Endothelial cell of umbilical vein (primary cell): Measurements from ENCODE around the gene ARHGAP32. TPM values are rescaled to one million over a fixed set of nuclear protein-coding genes. Genes with fewer than 3 reads are reported as not detected.

Experiments
- BruUV-seq: library from RNA; stranded (reverse); fragments of 400-500 nt; replicated peaks from 2 replicates; lab custom pipeline; 2021; lab: Mats Ljungman, UMichigan
- CTCF ChIA-PET: fragments of 300-600, 350-600 bp; sonication (Branson Sonifier 250); formaldehyde crosslinking; loops from one replicate; lab custom pipeline; 2021; ENCODE audit warnings: antibody characterized with exemption, inconsistent platforms; lab: Charles Lee
- POLR2A ChIA-PET: fragments of 300-600, 350-600 bp; sonication (Branson Sonifier 250); formaldehyde crosslinking; loops from one replicate; lab custom pipeline; 2021; ENCODE audit warnings: antibody characterized with exemption, inconsistent platforms; lab: Charles Lee
- DNase-seq: peaks from one replicate; pipeline ENCODE4 v3.0.0-alpha.2; 2011; ENCODE audit warnings: low read depth, low spot score
- FAIRE-seq: peaks from 2 replicates; lab custom pipeline; 2011; peaks lifted over from hg19 to GRCh38; lab: Jason Lieb, UNC
- H2AFZ ChIP-seq: 2 replicates; pipeline ENCODE4 v1.6.0; 2012; ENCODE audit warnings: low read depth, low read length, control low read depth, inconsistent platforms
- H3K27ac ChIP-seq: 2 replicates; pipeline ENCODE4 v1.5.1; 2011; ENCODE audit warnings: low read depth, mild to moderate bottlenecking, control low read depth, low read length, moderate library complexity; ENCODE audit not compliant: insufficient read depth
- H3K27me3 ChIP-seq, 2 experiments: 2 replicates each; pipeline versions ENCODE4 v1.6.0 to v1.6.1; 2011; ENCODE audit warnings: low read length in 2 of 2, mixed read lengths in 1 of 2; ENCODE audit not compliant: control insufficient read depth in 2 of 2, insufficient read depth in 2 of 2
- H3K36me3 ChIP-seq, 2 experiments: 2 replicates in 1 of 2; 3 replicates in 1 of 2; pipeline ENCODE4 v1.5.1; 2011; ENCODE audit warnings: low read length in 2 of 2, mild to moderate bottlenecking in 1 of 2, moderate library complexity in 1 of 2; ENCODE audit not compliant: control insufficient read depth in 2 of 2, insufficient read depth in 2 of 2; ENCODE audit errors: extremely low read depth in 1 of 2
- H3K4me1 ChIP-seq: 3 replicates; pipeline ENCODE4 v1.5.1; 2011; ENCODE audit warnings: mild to moderate bottlenecking, low read length; ENCODE audit not compliant: control insufficient read depth, insufficient read depth; ENCODE audit errors: extremely low read depth
- H3K4me2 ChIP-seq: 2 replicates; pipeline ENCODE4 v1.6.1; 2011; ENCODE audit warnings: low read length, control low read depth, mixed read lengths; ENCODE audit not compliant: insufficient read depth
- H3K4me3 ChIP-seq, 3 experiments: fragments of 200-600 bp in 1 of 3; sonication (generic), shearing (Covaris generic) in 1 of 3; replicated peaks in 1 of 3; 2 replicates each; pipeline ENCODE4 v1.5.1; 2011 to 2016; ENCODE audit warnings: control low read depth in 3 of 3, low read length in 3 of 3, mild to moderate bottlenecking in 2 of 3, inconsistent platforms in 1 of 3, low read depth in 1 of 3, moderate library complexity in 1 of 3; ENCODE audit not compliant: insufficient read depth in 1 of 3
- H3K79me2 ChIP-seq: 2 replicates; pipeline ENCODE4 v1.6.0; 2012; ENCODE audit warnings: low read length, inconsistent platforms; ENCODE audit not compliant: control insufficient read depth, insufficient read depth
- H3K9ac ChIP-seq: replicated peaks from 2 replicates; pipeline ENCODE3; 2011; ENCODE audit warnings: low read length, control low read depth; ENCODE audit not compliant: insufficient read depth; ENCODE audit errors: extremely low read depth
- H3K9me1 ChIP-seq: replicated peaks from 3 replicates; pipeline ENCODE4 v1.6.0; 2011; ENCODE audit warnings: mild to moderate bottlenecking, low read length; ENCODE audit not compliant: control insufficient read depth, insufficient read depth; ENCODE audit errors: extremely low read depth
- H3K9me3 ChIP-seq: replicated peaks from 2 replicates; pipeline ENCODE4 v1.5.1; 2012; ENCODE audit warnings: low read length, inconsistent platforms; ENCODE audit not compliant: control insufficient read depth, insufficient read depth
- H4K20me1 ChIP-seq: replicated peaks from 2 replicates; pipeline ENCODE3; 2011; ENCODE audit warnings: mild to moderate bottlenecking, low read length; ENCODE audit not compliant: control insufficient read depth, insufficient read depth; ENCODE audit errors: extremely low read depth
- CTCF ChIP-seq, 2 donors: IDR thresholded peaks; 1 replicate in 1 of 2; 2 replicates in 1 of 2; pipeline ENCODE4 v1.5.1; 2011; ENCODE audit warnings: low read length in 2 of 2, mild to moderate bottlenecking in 2 of 2, moderate library complexity in 2 of 2, control low read depth in 1 of 2, inconsistent platforms in 1 of 2, low read depth in 1 of 2; ENCODE audit not compliant: insufficient read depth in 1 of 2; ENCODE audit errors: extremely low read depth in 1 of 2
- EZH2 ChIP-seq: IDR thresholded peaks from 2 replicates; pipeline ENCODE4 v1.6.1; 2012; ENCODE audit warnings: borderline replicate concordance, low read depth, mild to moderate bottlenecking, moderate library complexity, low read length, inconsistent platforms; ENCODE audit not compliant: severe bottlenecking
- FOS ChIP-seq: IDR thresholded peaks from 2 replicates; pipeline ENCODE4 v1.6.1; 2011; ENCODE audit warnings: mild to moderate bottlenecking, low read length, moderate library complexity, borderline replicate concordance; ENCODE audit not compliant: insufficient read depth
- GATA2 ChIP-seq: IDR thresholded peaks from 2 replicates; pipeline ENCODE4 v1.7.0; 2011; ENCODE audit warnings: low read depth, mild to moderate bottlenecking, moderate library complexity, mixed read lengths, low read length; ENCODE audit not compliant: insufficient read length, insufficient read depth
- JUN ChIP-seq: IDR thresholded peaks from 2 replicates; pipeline ENCODE4 v1.6.1; 2011; ENCODE audit warnings: borderline replicate concordance, low read depth; ENCODE audit not compliant: insufficient read length, insufficient read depth
- MAX ChIP-seq: IDR thresholded peaks from 2 replicates; pipeline ENCODE4 v1.6.1; 2011; ENCODE audit not compliant: insufficient read depth, insufficient read length
- MYC ChIP-seq: IDR thresholded peaks from one replicate; pipeline ENCODE4 v1.6.1; 2011; ENCODE audit warnings: mild to moderate bottlenecking, low read depth, low read length
- POLR2A ChIP-seq: IDR thresholded peaks from 2 replicates; pipeline ENCODE4 v1.6.1; 2012; ENCODE audit warnings: low read depth, mild to moderate bottlenecking, control low read depth, low read length
- POLR2AphosphoS5 ChIP-seq: IDR thresholded peaks from 2 replicates; pipeline ENCODE4 v1.6.1; 2012; ENCODE audit warnings: low read depth, mild to moderate bottlenecking, control low read depth, low read length, moderate library complexity; ENCODE audit not compliant: insufficient read depth
- dilution Hi-C: fragments of 300-500 bp; cut with MboI; formaldehyde crosslinking; loops from one replicate; pipeline ENCODE4 v1.15.0; 2019; ENCODE audit warnings: low sequenced_read_pairs; ENCODE audit not compliant: extremely low pct_ligation_motif_present
- intact Hi-C: fragments of 100-400 bp; cut with micrococcal nuclease; formaldehyde crosslinking; loops from one replicate; pipeline ENCODE4 v1.10.0; 2022
- polyA plus RNA-seq, 4 experiments: library from polyadenylated mRNA; depleted of rRNA in 3 of 4; stranded (reverse) in 3 of 4; unstranded in 1 of 4; fragments of >200 nt; gene quantifications; 2 replicates each; pipeline versions ENCODE4 v1.2.1 to v1.2.3, GENCODE V29; 2011 to 2012; ENCODE audit warnings: missing spikeins in 1 of 4
- total RNA-seq: library from RNA; stranded (reverse); gene quantifications from 2 replicates; pipeline ENCODE4 v1.2.3, GENCODE V29; 2021

ARHGAP32 gene
- total and polyA plus RNA-seq, 2 donors (not counting 3 experiments of a cell fraction or from before 2014, with no cell fraction given) = 3.4 to 9.1 TPM

GRCh38 chr11:128956401-128957201 lies 235.5 kb downstream of the ARHGAP32 start:
- Histone ChIP-seq H3K4me1 (no peaks in the 10 kb centered on the region), H2AFZ (no peak overlapping the region), H3K4me3 (no peak overlapping the region), H3K9me1 (no peaks in the 10 kb centered on the region), H3K36me3 (no peaks in the 10 kb centered on the region), H3K27ac (no peak overlapping the region), H3K9ac (no peak overlapping the region), H3K27me3 (peaks cover 10 to 23% of the 10 kb centered on the region in 2 experiments), H3K4me2 (no peak overlapping the region), H3K79me2 (no peaks in the 10 kb centered on the region), H3K9me3 (no peaks in the 10 kb centered on the region), H4K20me1 (no peaks in the 10 kb centered on the region)
- FAIRE-seq (peak; percentile 87), DNase-seq (peak; percentile 77)
- intact Hi-C loops = loop anchor here (1.0 to 10.0 kb wide), 7 partner anchors 72 to 925 kb away; no protein-coding TSS in a partner anchor
- dilution Hi-C loops = no loop called here
- CTCF ChIA-PET = interaction anchor here (0.6 to 17.4 kb wide), 49 partner anchors 8 to 925 kb away, joined by 3 to 951 read pairs (median 5); partner anchors contain the start of gene KCNJ5
- POLR2A ChIA-PET = interaction anchor here (0.8 to 1.7 kb wide), 2 partner anchors 48 to 71 kb away, joined by 4 to 5 read pairs; no protein-coding TSS in a partner anchor
- no TSS peak for BruUV-seq
- TF ChIP-seq MYC (no peak), CTCF (IDR thresholded peaks at IDR 0.05; ENCODE audit: extremely low read depth in 1 of 2, insufficient read depth in 1 of 2, low read depth in 1 of 2, low read length in 2 of 2) (peak; percentile 55 to 61)

GRCh38 chr11:128955636-128956035 lies 236.5 kb downstream of the ARHGAP32 start:
- Histone ChIP-seq H2AFZ (no peak overlapping the region), H3K79me2 (no peaks in the 10 kb centered on the region), H4K20me1 (no peaks in the 10 kb centered on the region), H3K27ac (no peak overlapping the region), H3K4me1 (no peaks in the 10 kb centered on the region), H3K9me1 (no peaks in the 10 kb centered on the region), H3K9me3 (no peaks in the 10 kb centered on the region), H3K4me3 (no peak overlapping the region), H3K36me3 (no peaks in the 10 kb centered on the region), H3K9ac (no peak overlapping the region), H3K4me2 (no peak overlapping the region), H3K27me3 (peaks cover 12 to 24% of the 10 kb centered on the region in 2 experiments)
- intact Hi-C loops (loop anchor here (1.0 to 10.0 kb wide), 7 partner anchors 71 to 924 kb away; no protein-coding TSS in a partner anchor), dilution Hi-C loops (no loop called here)
- DNase-seq = no peak
- TF ChIP-seq CTCF (IDR thresholded peaks at IDR 0.05; ENCODE audit: extremely low read depth in 1 of 2, insufficient read depth in 1 of 2, low read depth in 1 of 2, low read length in 2 of 2) = no peak
- TF ChIP-seq FOS = no peak
- TF ChIP-seq MAX = no peak
- no peak for TF ChIP-seq POLR2AphosphoS5
- TF ChIP-seq JUN = no peak
- TF ChIP-seq MYC = no peak
- no peak for TF ChIP-seq POLR2A
- no peak for TF ChIP-seq EZH2
- TF ChIP-seq GATA2 = no peak
- ChIA-PET POLR2A (interaction anchor here (0.6 to 1.7 kb wide), 2 partner anchors 11 to 70 kb away, joined by 5 to 6 read pairs; no protein-coding TSS in a partner anchor), CTCF (interaction anchor here (0.8 to 17.4 kb wide), 18 partner anchors 8 to 798 kb away, joined by 3 to 951 read pairs (median 9); partner anchors contain the start of gene KCNJ5)
- no peak for FAIRE-seq
- no TSS peak for BruUV-seq
